ENCODE results near the gene KRT72. TPM values are rescaled to one million over a fixed set of nuclear protein-coding genes. Genes with fewer than 3 reads are reported as not detected.

KRT72 gene
- total RNA-seq, 6 donors from 2014 or later, result 0.11 to 0.37 TPM; not detected in 4

DNA sequence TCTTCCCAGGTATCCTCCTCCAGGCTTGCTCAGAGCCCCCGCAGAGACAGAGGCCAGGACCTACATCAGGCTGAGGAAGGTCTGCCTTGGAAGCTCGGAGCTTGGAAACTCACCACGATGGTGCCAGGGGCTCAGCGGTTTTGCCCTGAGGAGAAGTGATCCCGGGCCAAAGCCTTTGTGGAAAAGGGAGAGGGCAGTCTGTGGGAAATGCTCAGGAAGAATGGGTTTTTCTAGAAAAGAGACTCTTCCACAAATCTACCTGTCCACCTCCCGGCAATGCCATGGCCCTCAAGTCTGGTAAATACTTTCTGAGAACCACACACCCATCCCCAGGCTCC is 42.8 kb upstream of the KRT72 start:
- 88 to 93% methylated on average over 4 to 6 of the region's 6 CpGs for WGBS, 2 donors

DNA sequence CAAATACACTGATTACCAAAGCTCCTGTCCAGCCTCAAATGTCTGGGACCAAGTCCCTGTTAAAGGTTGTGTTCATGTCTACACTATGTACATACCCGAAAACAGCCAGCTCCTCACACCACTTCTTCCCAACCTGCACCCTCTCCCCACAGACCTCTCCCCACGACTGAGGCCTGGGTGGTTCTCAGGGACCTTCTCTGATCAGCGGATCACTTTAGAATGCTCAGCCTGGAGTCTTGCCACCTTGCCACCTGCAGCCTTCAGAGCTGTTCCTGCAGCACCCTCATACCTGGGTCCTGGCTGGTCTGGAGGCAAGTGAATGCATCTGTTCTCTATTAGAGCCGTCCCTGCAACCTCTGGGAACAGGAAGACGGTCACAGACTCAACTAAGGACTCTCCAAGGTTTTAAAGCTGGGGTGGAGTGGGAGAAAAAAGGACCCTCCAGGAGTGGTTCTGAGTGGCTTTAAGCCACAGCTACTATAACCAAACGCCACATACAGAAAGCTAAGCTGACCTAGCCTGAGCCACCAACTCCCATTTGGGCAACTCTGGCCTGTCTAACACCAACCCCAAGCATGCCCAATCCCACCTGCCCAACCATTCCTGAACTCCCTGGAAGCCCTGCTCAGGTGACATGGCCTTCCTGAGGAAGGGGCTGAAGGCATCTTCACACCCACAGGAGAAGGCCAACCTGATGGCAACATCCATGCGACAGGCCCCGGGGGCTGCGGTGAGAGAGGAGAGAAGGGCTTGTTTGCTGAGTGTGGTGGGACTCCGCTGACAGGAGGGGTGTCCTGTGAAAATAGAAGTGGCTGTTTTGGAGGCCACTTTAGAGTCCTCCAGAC is 42.2 kb upstream of the KRT72 start:
- DNase-seq (peak in 1 of 2 donors; percentile 27), ATAC-seq (ENCODE audit: low FRiP score in 2 of 2) (no peak)
- H3K4me1 ChIP-seq, result no peaks in the 10 kb centered on the region
- H3K9me3 ChIP-seq, result no peaks in the 10 kb centered on the region
- 94 to 95% methylated on average over 9 to 10 of the region's 10 CpGs for WGBS, 2 donors
- H3K36me3 ChIP-seq, result no peaks in the 10 kb centered on the region
- no peak overlapping the region for H3K4me3 ChIP-seq
- TF ChIP-seq POLR2A (IDR thresholded peaks at IDR 0.05) (no peak), EP300 (IDR thresholded peaks at IDR 0.05) (no peak), POLR2AphosphoS5 (IDR thresholded peaks at IDR 0.05) (no peak)
- TF ChIP-seq, protein P1, sequence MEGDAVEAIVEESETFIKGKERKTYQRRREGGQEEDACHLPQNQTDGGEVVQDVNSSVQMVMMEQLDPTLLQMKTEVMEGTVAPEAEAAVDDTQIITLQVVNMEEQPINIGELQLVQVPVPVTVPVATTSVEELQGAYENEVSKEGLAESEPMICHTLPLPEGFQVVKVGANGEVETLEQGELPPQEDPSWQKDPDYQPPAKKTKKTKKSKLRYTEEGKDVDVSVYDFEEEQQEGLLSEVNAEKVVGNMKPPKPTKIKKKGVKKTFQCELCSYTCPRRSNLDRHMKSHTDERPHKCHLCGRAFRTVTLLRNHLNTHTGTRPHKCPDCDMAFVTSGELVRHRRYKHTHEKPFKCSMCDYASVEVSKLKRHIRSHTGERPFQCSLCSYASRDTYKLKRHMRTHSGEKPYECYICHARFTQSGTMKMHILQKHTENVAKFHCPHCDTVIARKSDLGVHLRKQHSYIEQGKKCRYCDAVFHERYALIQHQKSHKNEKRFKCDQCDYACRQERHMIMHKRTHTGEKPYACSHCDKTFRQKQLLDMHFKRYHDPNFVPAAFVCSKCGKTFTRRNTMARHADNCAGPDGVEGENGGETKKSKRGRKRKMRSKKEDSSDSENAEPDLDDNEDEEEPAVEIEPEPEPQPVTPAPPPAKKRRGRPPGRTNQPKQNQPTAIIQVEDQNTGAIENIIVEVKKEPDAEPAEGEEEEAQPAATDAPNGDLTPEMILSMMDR (IDR thresholded peaks at IDR 0.05), result no peak
- H3K27me3 ChIP-seq, result no peaks in the 10 kb centered on the region
- no peak overlapping the region for H3K27ac ChIP-seq

More for the DNA sequence above, 42.8 kb upstream of the KRT72 start:
- no peak overlapping the region for H3K27ac ChIP-seq
- no peak for DNase-seq
- H3K27me3 ChIP-seq, result no peaks in the 10 kb centered on the region
- no peak for TF ChIP-seq EP300 (IDR thresholded peaks at IDR 0.05)
- no peak overlapping the region for H3K4me3 ChIP-seq
- ATAC-seq (ENCODE audit: low FRiP score in 2 of 2), result no peak
- H3K9me3 ChIP-seq, result no peaks in the 10 kb centered on the region
- H3K4me1 ChIP-seq, result no peaks in the 10 kb centered on the region
- H3K36me3 ChIP-seq, result no peaks in the 10 kb centered on the region

DNA sequence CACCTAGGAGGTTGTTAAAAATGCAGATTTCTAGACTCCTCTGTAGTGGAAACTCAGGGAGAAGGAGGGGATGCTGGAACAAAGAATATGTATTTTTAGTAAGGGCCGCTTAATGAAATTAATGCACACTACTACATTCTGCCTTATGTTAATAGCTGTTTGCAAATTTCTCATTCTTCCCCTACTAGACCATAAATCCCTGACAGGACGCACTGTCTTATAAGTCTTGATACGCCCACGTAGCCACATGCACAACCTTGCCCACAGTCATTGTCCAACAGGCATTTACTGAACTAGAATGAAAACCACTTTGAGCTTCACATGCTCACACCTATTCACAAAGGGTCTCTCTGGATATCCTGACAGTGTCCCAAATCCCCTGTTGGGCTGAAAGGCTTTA is 40.2 kb upstream of the KRT72 start:
- WGBS, 2 donors, result 56 to 69% methylated on average over 4 of the region's 4 CpGs
- Histone ChIP-seq H3K27ac (no peak overlapping the region), H3K4me1 (no peaks in the 10 kb centered on the region), H3K4me3 (no peak overlapping the region), H3K9me3 (no peaks in the 10 kb centered on the region), H3K27me3 (no peaks in the 10 kb centered on the region), H3K36me3 (no peaks in the 10 kb centered on the region)
- ATAC-seq (ENCODE audit: low FRiP score in 2 of 2) (no peak), DNase-seq (no peak)
- TF ChIP-seq POLR2AphosphoS5 (IDR thresholded peaks at IDR 0.05), result no peak
- TF ChIP-seq, protein P1 (IDR thresholded peaks at IDR 0.05), result no peak
- no peak for TF ChIP-seq EP300 (IDR thresholded peaks at IDR 0.05)
- no peak for TF ChIP-seq POLR2A (IDR thresholded peaks at IDR 0.05)

DNA sequence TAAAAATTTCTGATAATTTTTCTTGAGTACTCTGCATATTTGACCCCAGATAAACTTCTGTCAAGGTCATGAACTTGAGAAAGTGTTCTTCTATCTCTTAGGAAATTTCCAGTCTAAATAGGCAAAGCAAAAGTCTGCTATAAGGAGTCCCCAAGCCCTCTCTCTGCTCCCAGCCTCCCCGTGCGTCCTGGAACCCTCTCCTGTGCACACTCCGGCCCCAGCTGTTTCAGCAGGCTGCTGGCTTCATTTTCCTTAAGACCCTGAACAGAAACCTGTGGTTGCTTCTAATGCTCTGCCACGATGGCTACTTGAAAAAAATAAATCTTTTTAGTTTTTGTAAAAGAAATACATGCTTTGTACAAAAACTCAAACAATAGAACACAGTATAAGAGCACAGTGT is 36.0 kb upstream of the KRT72 start:
- WGBS, 2 donors, result 63 to 65% methylated on average over 4 of the region's 4 CpGs
- H3K27ac ChIP-seq, result no peak overlapping the region
- H3K36me3 ChIP-seq, result no peaks in the 10 kb centered on the region
- no peaks in the 10 kb centered on the region for H3K27me3 ChIP-seq
- no peaks in the 10 kb centered on the region for H3K4me1 ChIP-seq
- H3K4me3 ChIP-seq, result no peak overlapping the region
- H3K9me3 ChIP-seq, result no peaks in the 10 kb centered on the region
- DNase-seq (no peak), ATAC-seq (ENCODE audit: low FRiP score in 2 of 2) (no peak)
- TF ChIP-seq EP300 (IDR thresholded peaks at IDR 0.05), result no peak
- no peak for TF ChIP-seq POLR2AphosphoS5 (IDR thresholded peaks at IDR 0.05)
- TF ChIP-seq POLR2A (IDR thresholded peaks at IDR 0.05), result no peak
- TF ChIP-seq, protein P1 (IDR thresholded peaks at IDR 0.05), result no peak

DNA sequence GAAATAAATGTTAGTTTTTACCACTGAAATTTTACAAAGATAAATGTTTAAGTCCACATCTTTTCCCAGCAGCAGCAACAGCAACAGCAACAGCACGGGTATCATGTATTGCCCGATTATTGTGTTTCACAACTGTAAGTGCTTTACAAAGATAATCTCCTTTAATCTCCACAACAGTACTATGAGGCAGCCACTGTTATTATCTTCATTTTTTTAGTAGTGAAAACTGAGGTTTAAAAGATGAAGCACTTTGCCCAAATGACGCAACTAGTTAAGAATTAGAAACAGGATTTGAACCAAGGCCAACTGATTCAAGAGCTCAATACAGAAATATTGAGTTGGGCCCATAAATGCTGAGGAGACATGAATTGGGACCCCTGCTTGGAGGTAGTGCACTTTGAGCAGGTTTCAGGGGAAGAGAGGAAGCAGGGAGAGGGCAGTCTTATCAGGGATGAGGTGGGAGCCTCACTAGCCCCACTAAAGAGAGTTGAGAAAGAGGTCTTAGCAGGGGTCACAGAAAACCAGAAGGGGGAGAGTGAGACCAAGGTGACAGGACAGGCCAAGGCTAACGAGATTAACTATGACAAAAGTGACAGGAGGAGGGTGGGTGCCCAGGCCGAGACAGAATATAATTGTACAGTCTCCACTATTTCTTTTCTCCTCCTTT is 35.5 kb upstream of the KRT72 start:
- H3K27me3 ChIP-seq, result no peaks in the 10 kb centered on the region
- WGBS, 2 donors, result 77 to 81% methylated on average over 5 of the region's 5 CpGs
- ATAC-seq (ENCODE audit: low FRiP score in 2 of 2), result no peak
- no peaks in the 10 kb centered on the region for H3K9me3 ChIP-seq
- TF ChIP-seq POLR2A (IDR thresholded peaks at IDR 0.05), result no peak
- TF ChIP-seq EP300 (IDR thresholded peaks at IDR 0.05), result no peak
- TF ChIP-seq, protein P1 (IDR thresholded peaks at IDR 0.05), result no peak
- no peak for TF ChIP-seq POLR2AphosphoS5 (IDR thresholded peaks at IDR 0.05)
- H3K4me3 ChIP-seq, result no peak overlapping the region
- no peak for DNase-seq
- no peaks in the 10 kb centered on the region for H3K36me3 ChIP-seq
- no peaks in the 10 kb centered on the region for H3K4me1 ChIP-seq
- H3K27ac ChIP-seq, result no peak overlapping the region
